ENCODE data around the gene CALHM6. TPM values are rescaled to one million over a fixed set of nuclear protein-coding genes. Genes with fewer than 3 reads are reported as not detected.

Gene CALHM6
- total and polyA plus RNA-seq, 2 of the 13 experiments (the other 11 are each of a cell fraction or from before 2014, with no cell fraction given) = not detected

DNA sequence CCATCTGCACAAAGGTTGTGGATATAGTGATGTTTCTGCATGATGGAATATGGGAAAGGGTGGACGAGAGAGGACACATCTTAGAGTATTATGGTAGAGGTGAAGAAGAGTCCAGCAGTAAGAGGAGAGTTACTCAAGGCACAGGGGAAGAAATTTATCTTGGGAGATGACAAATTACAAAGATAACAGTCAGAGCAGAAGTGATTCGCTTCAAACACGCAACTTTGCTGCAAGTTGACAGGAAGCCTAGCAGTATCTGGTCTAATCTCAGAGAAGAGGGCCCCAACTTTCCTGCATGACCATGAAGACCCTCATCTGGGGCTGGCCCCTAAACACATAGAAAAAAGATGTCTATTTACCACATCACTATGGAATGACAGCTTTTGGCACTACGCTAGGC, 1.2 kb upstream of the CALHM6 start:
- ChIA-PET POLR2A (no interaction called here), CTCF (ENCODE audit: low intra/inter-chr PET ratio, low total read pairs) (no interaction called here)
- TF ChIP-seq XBP1 (CRISPR knock-in tag; IDR thresholded peaks at IDR 0.05) (no peak), ZNF616 (CRISPR knock-in tag; IDR thresholded peaks at IDR 0.05; ENCODE audit: low read depth) (no peak), ZFP90 (CRISPR knock-in tag; IDR thresholded peaks at IDR 0.05; ENCODE audit: borderline replicate concordance) (no peak), PAF1 (CRISPR knock-in tag; IDR thresholded peaks at IDR 0.05) (no peak)
- TF ChIP-seq, protein P1, sequence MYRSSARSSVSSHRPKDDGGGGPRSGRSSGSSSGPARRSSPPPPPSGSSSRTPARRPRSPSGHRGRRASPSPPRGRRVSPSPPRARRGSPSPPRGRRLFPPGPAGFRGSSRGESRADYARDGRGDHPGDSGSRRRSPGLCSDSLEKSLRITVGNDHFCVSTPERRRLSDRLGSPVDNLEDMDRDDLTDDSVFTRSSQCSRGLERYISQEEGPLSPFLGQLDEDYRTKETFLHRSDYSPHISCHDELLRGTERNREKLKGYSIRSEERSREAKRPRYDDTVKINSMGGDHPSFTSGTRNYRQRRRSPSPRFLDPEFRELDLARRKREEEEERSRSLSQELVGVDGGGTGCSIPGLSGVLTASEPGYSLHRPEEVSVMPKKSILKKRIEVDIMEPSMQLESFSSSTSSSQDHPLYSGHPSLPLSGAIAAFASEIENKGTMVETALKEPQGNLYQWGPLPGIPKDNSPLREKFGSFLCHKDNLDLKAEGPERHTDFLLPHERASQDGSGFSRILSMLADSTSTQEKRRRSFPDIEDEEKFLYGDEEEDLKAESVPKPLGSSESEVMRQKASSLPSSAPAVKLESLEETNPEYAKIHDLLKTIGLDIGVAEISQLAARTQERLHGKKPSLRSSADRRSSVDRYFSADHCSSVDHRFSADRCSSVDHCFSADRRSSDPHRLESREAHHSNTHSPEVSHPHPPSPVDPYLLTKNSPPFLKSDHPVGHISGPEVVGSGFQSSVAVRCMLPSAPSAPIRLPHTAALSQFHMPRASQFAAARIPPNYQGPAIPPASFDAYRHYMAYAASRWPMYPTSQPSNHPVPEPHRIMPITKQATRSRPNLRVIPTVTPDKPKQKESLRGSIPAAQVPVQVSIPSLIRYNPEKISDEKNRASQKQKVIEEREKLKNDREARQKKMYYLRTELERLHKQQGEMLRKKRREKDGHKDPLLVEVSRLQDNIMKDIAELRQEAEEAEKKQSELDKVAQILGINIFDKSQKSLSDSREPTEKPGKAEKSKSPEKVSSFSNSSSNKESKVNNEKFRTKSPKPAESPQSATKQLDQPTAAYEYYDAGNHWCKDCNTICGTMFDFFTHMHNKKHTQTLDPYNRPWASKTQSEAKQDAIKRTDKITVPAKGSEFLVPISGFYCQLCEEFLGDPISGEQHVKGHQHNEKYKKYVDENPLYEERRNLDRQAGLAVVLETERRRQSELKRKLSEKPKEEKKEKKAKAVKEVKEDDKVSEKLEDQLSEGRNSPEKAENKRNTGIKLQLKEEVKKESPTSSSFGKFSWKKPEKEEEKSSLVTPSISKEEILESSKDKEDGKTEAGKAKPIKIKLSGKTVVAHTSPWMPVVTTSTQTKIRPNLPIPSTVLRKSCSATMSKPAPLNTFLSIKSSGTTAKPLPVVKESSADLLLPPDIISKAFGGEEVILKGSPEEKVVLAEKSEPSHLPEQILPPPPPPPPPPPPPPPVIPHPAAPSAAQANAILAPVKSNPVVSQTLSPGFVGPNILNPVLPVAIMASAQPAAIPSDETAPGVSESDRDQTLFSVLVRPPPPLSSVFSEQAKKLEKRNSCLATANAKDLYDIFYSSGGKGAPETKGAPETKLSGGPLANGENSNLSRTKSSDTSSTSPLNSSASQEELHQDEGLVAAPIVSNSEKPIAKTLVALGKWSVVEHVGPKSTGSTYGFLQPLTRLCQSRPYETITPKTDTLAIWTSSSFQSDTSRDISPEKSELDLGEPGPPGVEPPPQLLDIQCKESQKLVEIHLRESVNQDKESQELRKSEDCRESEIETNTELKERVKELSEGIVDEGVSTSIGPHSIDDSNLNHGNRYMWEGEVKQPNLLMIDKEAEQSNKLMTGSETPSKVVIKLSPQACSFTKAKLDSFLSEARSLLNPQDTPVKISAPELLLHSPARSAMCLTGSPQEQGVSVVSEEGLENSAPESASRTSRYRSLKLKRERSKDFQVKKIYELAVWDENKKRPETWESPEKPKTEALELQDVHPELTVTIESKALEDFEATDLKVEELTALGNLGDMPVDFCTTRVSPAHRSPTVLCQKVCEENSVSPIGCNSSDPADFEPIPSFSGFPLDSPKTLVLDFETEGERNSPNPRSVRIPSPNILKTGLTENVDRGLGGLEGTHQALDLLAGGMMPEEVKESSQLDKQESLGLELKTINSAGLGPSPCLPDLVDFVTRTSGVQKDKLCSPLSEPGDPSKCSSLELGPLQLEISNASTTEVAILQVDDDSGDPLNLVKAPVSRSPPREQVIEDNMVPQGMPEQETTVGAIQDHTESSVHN (CRISPR knock-in tag; IDR thresholded peaks at IDR 0.05) = no peak
- TF ChIP-seq, protein P2, sequence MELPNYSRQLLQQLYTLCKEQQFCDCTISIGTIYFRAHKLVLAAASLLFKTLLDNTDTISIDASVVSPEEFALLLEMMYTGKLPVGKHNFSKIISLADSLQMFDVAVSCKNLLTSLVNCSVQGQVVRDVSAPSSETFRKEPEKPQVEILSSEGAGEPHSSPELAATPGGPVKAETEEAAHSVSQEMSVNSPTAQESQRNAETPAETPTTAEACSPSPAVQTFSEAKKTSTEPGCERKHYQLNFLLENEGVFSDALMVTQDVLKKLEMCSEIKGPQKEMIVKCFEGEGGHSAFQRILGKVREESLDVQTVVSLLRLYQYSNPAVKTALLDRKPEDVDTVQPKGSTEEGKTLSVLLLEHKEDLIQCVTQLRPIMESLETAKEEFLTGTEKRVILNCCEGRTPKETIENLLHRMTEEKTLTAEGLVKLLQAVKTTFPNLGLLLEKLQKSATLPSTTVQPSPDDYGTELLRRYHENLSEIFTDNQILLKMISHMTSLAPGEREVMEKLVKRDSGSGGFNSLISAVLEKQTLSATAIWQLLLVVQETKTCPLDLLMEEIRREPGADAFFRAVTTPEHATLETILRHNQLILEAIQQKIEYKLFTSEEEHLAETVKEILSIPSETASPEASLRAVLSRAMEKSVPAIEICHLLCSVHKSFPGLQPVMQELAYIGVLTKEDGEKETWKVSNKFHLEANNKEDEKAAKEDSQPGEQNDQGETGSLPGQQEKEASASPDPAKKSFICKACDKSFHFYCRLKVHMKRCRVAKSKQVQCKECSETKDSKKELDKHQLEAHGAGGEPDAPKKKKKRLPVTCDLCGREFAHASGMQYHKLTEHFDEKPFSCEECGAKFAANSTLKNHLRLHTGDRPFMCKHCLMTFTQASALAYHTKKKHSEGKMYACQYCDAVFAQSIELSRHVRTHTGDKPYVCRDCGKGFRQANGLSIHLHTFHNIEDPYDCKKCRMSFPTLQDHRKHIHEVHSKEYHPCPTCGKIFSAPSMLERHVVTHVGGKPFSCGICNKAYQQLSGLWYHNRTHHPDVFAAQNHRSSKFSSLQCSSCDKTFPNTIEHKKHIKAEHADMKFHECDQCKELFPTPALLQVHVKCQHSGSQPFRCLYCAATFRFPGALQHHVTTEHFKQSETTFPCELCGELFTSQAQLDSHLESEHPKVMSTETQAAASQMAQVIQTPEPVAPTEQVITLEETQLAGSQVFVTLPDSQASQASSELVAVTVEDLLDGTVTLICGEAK (IDR thresholded peaks at IDR 0.05) = no peak
- TF ChIP-seq, protein P2 (CRISPR knock-in tag; IDR thresholded peaks at IDR 0.05) = no peak
- Histone ChIP-seq H3K79me2 (ENCODE audit: insufficient read depth, low read length) (no peaks in the 10 kb centered on the region), H3K27me3 (ENCODE audit: control insufficient read depth in 1 of 2, insufficient read depth in 2 of 2, low read length in 2 of 2) (peaks cover 0 to 20% of the 10 kb centered on the region in 2 experiments; a peak in 3 of 5 replicates), H3K4me1 (ENCODE audit: insufficient read depth, low read length) (no peaks in the 10 kb centered on the region), H4K20me1 (ENCODE audit: insufficient read depth, low read length) (no peaks in the 10 kb centered on the region), H3K9me3 (ENCODE audit: low read length) (no peaks in the 10 kb centered on the region), H3K4me3 (replicated peaks in 1 of 3; ENCODE audit: insufficient read depth in 1 of 3, low read depth in 2 of 3, low read length in 3 of 3) (no peak overlapping the region), H2AFZ (ENCODE audit: low read length) (no peak overlapping the region), H3K9ac (ENCODE audit: insufficient read depth, low read depth, low read length) (no peak overlapping the region), H3K27ac (ENCODE audit: extremely low read length, insufficient read depth, low read length) (no peak overlapping the region), H3K36me3 (replicated peaks in 1 of 2; ENCODE audit: control insufficient read depth in 1 of 2, insufficient read depth in 2 of 2, low read length in 2 of 2) (no peaks in the 10 kb centered on the region), H3K4me2 (ENCODE audit: low read depth, low read length) (no peak overlapping the region)
- ATAC-seq (no peak), DNase-seq (ENCODE audit: low spot score) (no peak), FAIRE-seq (no peak)
- 3% methylated on average over 4 of the region's 4 CpGs for WGBS (ENCODE audit: low lambda C conversion rate)
- no TSS peak for BruUV-seq (replicated peaks)
- in situ Hi-C loops (cut with HindIII; ENCODE audit: extremely low pct_ligation_motif_present, low pct_unique_long_range_greater_than_20kb) = no loop called here
- intact Hi-C loops (cut with micrococcal nuclease; ENCODE audit: unreplicated experiment) = no loop called here

All from HepG2 (cell line).